Inferior parietal cortex (tissue), 1 donor: ENCODE data around the gene ZNF385C.

Experiments
- DNase-seq: peaks from one replicate; pipeline ENCODE4 v3.0.0-alpha.2; 2016; ENCODE audit errors: extremely low spot score

The ZNF385C gene

DNA sequence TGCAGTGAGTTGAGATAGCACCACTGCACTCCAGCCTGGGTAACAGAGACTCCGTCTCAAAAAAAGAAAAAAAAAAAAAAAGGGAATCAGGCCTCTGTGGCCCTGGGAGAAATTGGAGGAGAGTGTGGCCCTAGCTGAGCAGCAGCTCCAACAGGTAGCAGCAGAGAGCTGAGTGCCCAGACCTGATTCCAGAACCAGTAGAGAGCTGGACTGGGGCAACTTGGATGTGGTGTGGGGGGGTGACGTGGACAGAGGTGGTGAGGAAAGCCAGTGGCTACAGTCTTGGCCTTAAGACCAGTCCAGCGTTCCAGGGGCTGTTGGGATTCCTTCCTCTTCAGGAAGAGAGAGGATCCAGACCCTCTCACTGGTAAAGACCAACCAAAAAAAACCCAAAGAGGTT is 26.0 kb upstream of the ZNF385C start:
- DNase-seq: no peak

DNA sequence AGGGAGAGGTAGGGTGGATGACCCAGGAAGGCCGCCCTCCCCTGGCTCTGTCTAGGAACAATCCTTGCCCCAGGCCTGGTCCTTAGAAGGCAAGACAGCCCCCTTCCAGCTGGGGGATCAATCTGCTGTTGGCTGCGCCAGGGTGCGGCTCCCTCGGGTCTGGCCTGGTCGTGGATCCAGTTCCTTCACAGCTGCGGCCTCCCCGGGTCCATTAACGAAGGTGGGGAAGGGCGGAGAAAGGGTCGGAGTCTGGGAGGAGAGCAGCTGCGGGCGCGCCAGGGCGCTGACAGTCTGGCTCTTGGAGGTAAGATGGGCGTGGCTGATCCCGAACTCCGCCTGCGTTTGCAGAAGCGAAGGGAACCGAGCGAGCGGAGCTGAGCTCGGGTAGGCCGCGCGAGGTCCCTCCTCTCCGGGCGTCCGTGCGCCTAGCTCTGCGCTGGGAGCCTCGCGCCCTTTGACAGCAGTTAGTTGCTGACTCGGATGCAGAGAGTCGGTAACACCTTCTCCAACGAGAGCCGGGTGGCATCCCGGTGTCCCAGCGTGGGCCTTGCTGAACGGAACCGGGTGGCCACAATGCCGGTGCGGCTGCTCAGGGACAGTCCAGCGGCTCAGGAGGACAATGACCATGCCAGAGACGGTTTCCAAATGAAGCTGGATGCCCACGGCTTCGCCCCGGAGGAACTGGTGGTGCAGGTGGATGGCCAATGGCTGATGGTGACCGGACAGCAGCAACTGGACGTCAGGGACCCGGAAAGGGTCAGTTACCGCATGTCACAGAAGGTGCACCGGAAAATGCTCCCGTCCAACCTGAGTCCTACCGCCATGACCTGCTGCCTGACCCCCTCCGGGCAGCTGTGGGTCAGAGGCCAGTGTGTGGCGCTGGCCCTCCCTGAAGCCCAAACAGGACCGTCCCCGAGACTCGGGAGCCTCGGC is 24.4 kb upstream of the ZNF385C start, which contains the start of gene HSPB9:
HSPB9 (plus strand) TSS at position 434 of the 933 bp plus-strand sequence; CDS start at position 481, 47 bp downstream.
- no peak for DNase-seq

DNA sequence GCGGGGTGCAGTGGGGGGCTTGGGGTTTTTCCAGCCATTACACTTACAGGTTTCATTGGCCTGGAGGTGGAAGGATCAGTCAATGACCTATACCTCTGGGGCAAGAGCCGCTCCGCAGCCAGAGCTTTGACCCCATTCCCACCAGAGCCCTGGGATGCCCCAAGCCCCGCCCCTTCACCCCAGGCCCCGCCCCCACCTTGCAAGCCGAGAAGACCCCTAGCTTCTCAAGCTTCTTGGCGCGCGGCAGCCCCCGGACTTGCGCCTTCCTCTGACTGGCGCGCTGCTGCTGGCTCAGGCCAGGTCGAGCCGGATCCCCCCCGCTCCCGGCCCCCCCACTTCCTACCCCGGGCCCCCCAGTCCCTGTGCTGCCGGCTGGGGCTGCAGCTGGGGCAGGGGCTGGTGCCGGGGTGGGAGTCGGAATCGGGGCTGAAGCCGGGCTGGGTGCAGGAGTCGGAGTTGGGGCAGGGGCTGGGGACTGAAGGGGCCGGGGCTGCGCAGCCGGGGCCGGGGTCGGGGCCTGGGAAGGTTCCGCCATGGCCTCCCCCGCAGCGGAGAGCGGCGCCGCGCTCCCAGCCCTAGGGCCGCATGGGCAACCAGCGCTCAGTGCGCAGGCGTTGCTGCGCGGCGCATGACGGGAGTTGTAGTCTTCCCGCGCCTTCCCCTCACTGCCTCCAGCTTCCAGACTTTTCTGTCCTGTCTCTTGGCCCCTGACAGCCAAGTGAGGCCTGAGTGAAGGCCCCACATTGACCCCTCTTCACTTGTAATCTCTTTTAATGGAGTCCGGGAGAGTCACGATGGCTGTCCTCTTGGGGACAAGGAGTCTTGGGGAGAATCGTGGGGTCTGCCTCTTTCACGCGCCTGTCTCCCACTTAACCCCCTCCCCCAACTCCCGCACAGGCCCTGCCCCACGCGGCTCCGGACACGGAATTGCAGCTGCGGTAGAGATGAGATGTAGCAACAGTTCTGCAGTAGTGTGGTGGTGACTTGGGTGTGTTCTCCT is 22.8 kb upstream of the ZNF385C start, which contains the start of gene KAT2A:
KAT2A (minus strand) TSS at position 598 of the 1,000 bp plus-strand sequence; CDS start at position 535, 63 bp downstream.
- DNase-seq: peak; percentile 93

DNA sequence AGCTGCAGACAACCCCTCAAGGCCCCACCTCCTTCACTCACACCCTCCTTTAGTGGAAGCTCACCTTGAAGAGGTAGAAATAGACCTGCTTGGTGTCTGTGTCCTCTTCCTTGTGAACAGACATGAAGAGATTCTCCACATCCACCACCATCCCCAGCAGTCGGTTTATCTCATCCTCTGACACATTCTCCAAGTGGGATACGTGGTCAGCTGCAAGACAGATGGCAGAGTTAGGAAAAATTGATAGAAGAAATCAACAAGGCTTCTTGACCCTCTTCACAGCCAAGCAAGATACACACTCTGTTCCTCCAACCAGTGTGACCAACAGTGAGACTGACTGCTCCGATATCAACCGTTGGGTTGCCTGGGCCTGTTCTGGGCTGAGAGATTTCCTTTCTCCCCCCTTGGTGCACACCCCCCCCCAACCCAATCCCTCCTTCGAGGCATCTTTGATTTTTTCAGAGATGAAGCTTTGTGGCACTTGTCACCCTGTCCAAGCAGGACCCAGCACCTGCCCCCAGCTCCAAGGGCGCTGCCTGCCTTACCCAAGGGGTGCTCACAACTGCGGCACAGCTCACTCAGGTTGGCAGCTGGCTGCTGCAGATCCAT is 22.0 kb upstream of the ZNF385C start:
- DNase-seq: no peak

DNA sequence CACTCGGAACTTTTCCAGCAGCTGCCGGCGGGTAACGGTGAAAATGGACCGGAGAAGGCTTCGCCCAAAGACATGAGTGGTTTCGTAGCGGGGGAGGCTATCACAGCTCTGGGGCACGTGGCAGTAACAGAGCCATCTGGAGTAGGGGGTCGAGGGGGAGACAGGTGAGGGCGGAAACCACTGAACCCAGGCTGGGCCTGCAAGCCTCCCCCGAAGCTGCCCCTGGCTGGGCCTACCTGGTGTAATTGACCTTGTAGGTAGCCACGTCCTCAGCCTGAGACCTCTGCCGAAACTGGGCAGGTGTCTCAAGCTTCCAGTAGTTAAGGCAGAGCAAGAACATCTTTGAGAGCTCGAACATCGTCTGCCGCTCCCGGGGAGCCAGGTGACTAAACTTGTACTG is 21.0 kb upstream of the ZNF385C start:
- no peak for DNase-seq

DNA sequence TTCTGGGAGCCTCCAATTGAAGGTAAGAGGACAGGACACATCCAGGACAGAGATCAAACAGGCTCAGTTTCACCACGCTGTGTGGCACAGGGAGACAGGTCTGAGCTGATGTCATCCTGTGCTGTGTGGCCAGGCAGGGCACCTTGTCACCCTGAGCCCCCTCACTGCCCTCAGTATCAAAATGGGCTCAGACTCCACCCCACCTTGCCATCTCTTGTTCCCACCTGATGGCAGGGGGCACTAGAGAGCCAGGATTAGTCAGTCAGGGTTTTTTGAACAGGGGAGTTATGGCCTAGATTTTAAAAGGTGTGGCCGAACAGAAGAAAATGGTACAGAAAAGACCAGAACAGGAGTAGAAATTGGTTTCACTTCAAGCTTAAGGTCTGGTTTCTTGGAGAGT is 20.3 kb upstream of the ZNF385C start:
- DNase-seq: no peak

DNA sequence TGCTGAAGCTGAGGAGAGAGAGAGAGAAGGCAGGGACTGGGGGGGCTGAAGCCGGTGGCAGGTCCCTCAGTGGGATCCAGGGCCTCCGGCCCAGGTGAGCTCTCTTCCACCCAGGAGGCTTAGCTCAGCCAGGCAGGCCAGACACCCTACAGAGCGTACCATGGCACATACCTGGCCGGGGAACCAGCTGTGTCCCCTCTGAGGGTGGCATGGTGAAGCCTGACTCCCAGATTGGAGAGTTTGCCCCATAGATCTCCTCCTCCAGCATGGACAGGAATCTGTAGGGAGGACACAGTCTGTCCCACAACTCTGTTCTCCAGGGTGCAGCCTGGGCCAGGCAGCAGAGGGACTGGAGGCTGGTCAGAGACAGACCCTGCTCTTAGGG is 19.8 kb upstream of the ZNF385C start:
- no peak for DNase-seq

DNA sequence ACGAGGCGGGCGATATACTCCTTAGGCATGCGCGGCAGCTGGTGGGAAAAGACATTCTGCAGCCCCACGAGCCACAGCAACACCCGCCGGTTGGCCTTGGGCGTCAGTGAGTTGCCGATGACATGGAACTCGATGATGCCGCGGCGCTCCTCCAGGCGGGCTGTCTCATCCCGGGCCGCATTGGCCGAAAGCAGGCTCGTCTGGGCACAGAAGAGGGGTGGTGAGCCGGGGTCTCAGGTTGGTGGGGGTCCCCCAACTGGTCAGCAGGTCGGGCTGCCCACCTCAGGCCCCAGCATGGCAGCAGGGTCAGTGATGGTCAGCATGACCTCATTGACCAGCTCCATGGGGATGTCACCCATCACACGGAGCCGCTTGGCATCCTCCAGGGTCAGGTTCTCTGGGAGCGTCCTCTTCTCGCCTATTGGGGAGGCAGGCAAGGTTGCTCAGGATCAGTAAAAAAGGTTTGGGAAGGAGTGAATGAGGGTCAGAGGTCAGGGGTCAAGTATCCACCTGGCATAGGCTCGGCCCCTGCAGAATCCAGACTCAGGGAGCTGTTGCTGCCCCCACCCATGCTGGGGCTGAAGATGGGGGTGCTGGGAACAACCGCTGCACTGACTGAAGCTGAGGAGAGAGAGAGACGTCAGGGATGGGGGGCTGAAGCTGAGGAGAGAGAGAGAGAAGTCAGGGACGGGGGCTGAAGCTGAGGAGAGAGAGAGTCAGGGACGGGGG is 19.3 kb upstream of the ZNF385C start:
- no peak for DNase-seq

DNA sequence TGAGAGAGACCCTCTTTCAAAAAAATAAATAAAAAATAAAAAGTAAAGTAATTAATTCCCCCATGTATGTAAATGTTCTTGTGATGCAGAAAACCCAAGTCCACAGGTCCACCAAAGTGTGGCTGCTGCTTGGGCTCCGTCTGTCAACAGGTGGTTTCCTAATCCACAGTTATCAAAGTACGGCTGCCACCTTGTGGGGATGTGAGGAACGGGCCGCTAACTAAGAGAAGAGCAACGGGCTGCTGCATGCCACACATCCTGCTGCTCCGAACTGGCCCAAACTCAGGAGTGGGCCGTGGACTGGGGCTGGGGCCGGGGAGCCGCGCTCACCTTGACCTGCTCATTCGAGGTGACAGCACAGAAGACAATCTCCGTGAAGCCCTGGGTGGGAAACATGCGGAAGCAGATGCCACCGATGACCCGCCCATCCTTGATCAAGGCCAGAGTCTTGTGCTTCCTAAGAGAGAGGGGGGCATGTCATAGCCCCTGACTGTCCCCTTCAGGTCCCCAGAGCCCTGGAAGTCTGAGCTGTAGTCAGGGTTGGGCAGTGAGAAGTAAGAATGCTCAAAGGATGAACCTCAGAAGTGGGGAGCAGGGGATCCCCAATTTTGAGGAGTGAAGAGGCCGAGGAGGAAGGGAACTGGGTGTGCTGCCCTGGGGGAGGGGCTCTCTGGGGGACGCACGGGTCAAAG is 18.6 kb upstream of the ZNF385C start:
- DNase-seq: peak; percentile 87

DNA sequence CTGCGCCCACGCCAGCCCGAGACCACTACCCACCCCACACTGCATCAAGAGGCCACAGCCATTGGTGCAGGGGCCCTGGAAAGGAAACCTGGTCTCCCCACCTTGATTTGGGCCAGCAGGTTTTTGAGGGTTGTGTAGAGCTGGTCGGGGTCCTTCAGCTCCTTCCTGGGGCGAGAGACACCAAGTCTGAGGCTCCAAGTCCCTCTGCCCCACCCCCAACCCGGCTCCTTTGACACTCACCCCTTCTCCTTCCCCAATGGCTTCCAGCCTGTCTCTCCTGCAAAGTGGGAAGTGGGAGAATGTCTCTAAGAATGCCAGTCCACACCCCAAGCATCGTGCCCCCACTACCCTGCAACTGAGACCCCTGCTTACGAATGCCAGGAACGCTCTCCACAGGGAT is 15.8 kb upstream of the ZNF385C start:
- no peak for DNase-seq

DNA sequence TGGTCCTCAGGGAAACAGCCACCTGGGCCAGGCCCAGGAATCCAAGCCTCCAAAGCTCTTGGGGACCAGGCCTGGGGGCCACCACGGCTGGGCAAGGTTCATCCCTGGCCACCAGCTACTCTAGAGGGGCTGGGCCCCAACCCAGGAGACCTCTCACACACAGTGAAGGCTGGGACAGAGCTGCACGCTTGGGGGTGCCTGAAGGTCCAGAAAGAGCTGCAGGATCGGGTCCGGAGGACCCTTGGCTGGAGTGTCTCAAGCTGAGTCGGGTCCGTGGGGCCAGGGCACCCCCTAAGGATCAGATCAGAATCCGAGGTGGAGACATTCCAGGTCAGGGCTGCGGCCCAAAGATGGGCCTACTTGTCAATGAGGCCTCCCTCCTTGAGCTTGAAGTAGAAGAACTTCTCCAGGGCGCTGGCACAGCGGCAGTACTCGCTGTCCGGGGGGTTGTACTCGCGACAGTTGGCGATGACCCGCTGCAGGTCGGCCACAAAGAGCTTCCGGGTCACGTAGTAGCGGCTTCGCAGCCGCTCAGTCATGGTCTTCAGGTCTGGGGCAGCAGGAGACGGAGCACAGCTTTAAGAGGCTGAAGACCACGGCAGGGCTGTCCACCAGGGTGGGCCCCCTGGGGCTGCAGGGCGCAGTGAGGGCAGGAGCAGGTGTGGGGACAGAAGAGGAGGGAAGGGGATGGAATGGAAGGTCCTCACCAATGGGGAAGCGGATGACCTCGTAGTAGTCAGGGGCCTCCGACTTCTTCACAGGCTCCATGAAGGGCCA is 15.2 kb upstream of the ZNF385C start:
- DNase-seq: no peak

DNA sequence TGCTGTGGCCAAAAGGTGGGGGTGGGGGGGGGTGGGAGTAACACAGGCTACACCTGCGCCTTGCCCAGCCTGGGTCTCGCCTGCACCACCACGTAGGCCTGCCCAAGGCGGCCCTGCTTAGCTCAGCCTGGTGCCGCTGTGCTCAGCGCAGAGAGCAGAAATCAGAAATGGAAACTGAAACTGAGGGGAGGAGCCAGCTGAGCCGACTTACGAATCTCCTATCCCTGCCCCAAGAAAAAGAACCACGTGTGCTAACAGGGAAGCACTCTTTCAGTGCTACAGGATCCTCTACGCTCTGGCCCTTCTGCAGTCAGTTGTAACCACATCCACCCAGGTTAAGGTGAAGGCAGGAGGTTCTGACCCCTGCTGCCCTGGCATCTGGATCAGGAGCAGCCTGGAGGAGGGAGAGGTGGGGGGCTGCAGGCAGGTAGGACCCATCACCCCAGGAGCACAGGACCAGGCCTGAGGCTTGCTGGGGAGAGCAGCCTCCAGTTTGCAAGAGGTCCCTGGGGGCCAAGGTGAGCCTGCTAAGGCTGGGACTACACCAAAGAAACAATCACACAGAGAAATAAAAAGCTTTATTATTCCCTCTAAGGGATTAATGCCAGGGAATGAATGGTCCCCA is 14.4 kb upstream of the ZNF385C start, which contains the start of gene DHX58:
DHX58 (minus strand) TSS at position 163 of the 625 bp plus-strand sequence. CDS start 822 bp downstream, outside the sequence.
- peak; percentile 81 for DNase-seq

DNA sequence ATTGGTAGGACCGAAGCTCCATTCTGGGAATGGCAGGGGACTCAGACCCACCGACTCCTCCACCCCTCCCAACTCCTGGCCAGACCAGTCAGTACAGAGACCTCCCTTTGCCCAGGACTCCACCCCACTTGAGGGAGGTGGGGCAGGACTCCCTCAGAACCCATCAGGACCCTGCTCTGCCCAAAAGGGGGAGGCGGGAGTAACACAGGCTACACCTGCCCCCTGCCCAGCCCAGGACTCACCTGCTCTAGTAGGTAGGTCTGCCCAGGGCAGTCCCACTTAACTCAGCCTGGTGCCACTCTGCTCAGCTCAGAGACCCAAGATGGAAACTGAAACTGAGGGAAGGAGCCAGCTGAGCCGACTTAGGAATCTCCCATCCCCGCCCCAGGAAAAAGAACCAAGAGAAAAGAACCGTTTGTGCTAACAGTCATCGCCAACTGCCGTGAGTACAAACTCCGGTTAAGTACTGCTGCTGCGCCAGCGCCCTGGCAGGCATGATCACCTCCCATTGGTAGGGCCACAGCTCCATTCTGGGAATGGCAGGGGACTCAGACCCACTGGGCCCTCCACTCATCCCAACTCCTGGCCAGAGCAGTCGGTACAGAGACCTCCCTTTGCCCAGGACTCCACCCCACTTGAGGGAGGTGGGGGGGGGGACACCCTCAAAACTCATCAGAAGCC is 13.7 kb upstream of the ZNF385C start:
- DNase-seq: peak; percentile 45

DNA sequence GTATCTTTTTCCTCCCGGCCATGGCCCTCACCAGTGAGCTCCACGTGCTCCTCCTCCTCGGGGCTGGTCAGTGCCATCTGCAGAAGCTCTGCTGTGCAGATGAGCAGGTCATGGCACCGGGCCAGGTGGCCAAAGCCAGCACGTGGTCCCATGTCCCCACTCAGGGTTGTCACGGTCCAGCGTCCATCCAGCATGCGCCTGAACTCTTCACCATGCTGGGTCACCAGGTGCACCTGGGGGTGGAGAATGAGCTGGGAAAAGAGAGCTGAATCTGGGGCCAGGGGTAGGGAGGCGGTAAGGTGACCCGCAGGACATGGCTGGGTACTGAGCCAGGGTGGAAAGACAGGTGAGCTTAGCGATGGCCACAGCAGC is 13.0 kb upstream of the ZNF385C start:
- no peak for DNase-seq

DNA sequence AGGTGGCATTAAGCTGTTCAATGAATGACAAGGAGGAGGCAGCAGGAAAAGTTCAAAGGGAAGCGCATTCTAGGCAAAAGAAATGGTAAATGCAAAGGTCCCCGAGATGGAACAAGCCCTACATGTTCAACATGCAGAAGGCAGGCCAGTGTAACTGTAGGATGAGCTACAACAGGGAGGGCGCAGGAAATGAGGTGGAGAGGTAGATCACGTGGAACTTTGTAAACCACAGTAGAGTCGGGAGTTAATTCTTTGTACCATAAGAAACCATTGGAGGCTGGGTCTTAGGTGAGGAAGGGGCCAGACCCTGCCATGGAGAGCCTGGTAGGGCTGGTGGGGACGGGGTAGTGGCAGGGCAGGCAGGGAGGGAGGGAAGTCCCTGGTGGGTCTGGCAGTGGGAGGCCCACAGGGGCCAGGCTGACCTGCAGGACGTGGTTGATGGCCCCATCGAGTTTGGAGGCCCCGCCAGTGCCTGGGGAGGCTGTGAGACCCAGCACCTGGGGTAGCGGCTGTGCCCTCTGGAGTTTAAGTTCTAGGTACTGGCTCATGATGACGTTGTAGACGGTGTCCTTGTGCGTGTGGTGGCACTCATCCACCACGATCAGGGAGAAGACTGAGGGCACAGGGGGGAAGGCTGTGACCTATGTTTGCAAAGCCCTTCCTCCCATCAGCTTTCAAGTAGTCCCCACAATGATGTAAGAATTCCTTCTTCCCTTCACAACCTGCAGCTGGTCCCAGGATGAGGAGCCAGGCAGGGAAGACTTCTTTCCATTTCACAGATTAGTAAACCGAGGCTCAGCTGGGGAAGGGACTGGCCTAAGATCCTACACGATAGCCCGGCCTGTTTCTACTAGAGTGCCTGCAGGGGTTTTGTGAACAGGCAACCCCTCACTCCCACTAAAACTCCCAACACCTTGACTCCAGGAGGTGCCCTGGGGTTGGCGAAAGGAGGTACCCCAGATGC is 12.3 kb upstream of the ZNF385C start:
- no peak for DNase-seq

DNA sequence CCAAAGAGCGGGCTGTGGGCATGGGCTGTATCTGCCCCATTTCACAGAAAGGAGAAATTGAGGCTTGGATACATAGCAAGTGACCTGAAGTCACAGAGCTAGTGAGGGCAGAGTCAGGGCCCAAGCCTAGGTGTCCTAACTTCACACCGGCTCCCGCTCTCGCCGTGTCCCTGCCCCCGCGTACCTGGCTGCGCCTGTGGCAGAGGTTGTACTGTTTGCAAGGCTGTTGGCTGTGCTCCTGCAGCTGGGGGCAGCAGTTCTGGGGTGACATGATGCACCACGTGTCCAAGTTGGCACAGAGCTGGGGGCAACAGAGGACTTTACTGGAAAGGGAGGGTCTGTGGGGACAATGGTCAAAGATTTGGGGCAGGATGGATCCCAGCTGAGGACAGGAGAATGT is 10.8 kb upstream of the ZNF385C start:
- DNase-seq: no peak
